GM10266 (cell line): ENCODE data around the gene GRIA2.

Experiments
- DNase-seq: peaks from one replicate; pipeline ENCODE4 v3.0.0; 2012; ENCODE audit errors: extremely low spot score
- TF ChIP-seq, protein P1 (sequence below): IDR thresholded peaks from 2 replicates; pipeline ENCODE4 v1.5.1; 2012; ENCODE audit warnings: mild to moderate bottlenecking, low read depth; ENCODE audit not compliant: control insufficient read depth, insufficient read depth; ENCODE audit errors: missing control alignments

Gene GRIA2

DNA sequence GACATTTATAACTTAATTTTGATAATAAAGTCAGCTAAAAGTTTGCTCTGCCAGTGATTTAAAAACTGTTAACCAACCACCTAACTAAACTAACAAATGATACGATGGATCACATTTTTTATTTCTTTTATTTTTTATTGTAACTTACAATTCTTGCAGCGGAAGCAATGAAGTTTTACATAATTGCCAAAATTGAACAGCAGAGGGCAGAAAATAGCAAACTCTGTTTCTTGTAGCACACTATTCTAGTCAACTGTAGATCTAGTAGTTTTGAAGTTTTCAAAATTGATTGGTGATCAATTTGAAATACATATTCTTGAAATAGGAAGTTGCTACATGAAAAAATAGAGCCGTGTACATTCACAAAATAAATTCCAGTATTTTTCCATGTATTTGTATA lies 2.8 kb upstream of the GRIA2 start:
- TF ChIP-seq, protein P1, sequence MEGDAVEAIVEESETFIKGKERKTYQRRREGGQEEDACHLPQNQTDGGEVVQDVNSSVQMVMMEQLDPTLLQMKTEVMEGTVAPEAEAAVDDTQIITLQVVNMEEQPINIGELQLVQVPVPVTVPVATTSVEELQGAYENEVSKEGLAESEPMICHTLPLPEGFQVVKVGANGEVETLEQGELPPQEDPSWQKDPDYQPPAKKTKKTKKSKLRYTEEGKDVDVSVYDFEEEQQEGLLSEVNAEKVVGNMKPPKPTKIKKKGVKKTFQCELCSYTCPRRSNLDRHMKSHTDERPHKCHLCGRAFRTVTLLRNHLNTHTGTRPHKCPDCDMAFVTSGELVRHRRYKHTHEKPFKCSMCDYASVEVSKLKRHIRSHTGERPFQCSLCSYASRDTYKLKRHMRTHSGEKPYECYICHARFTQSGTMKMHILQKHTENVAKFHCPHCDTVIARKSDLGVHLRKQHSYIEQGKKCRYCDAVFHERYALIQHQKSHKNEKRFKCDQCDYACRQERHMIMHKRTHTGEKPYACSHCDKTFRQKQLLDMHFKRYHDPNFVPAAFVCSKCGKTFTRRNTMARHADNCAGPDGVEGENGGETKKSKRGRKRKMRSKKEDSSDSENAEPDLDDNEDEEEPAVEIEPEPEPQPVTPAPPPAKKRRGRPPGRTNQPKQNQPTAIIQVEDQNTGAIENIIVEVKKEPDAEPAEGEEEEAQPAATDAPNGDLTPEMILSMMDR, result peak; percentile 36
- no peak for DNase-seq

DNA sequence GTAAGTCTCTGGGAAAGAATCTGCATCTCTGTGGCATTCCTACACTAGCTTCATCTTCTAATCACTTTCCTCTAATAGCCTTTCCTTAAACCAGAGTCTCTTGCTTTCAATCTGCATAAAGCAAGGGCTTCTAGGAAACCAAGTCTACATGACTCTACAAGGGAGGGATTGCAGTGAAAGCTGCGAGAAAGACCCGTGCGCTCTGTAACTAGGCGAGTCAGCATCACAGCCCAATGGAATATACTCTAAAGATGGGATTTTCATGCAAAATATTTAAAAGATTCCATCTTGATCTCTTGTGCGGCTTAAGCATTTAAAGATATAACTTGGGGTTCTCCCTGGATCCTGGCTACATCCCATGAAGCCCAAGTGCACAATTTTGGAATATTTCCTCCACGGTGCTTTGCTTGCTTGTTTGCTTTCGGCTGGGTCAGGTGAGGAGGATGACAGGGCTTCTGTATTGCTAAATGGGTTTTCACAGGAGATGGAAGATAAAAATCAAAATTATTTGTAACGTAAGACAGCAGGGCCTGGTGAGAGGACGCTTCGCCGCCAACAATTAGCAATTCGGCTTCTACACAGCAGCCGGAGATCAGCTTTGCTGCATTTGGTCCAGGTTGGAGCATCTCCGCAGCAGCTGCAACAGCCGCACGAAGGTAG lies 687 bp upstream of the GRIA2 start:
- DNase-seq, result no peak

DNA sequence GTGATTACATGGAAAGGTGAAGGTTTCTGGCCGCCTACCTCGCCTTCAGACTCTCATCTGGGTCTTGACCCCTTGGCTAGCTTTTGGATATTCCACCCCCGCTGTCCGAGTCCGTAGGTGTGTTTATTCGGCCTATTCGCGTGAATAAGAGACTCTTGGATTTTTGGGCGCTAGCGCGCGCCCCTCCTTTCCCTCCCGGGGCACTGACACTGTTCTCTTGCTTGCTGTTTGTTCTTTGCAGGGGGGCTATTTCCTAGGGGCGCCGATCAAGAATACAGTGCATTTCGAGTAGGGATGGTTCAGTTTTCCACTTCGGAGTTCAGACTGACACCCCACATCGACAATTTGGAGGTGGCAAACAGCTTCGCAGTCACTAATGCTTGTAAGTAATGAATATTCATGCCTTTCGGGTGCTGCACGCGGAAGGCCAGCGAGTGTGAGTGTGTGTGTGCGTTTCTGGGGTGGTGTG lies 932 bp downstream of the GRIA2 start:
- DNase-seq, result no peak
- TF ChIP-seq, protein P1, result no peak

More for the DNA sequence above, 687 bp upstream of the GRIA2 start:
- TF ChIP-seq, protein P1, result no peak

DNA sequence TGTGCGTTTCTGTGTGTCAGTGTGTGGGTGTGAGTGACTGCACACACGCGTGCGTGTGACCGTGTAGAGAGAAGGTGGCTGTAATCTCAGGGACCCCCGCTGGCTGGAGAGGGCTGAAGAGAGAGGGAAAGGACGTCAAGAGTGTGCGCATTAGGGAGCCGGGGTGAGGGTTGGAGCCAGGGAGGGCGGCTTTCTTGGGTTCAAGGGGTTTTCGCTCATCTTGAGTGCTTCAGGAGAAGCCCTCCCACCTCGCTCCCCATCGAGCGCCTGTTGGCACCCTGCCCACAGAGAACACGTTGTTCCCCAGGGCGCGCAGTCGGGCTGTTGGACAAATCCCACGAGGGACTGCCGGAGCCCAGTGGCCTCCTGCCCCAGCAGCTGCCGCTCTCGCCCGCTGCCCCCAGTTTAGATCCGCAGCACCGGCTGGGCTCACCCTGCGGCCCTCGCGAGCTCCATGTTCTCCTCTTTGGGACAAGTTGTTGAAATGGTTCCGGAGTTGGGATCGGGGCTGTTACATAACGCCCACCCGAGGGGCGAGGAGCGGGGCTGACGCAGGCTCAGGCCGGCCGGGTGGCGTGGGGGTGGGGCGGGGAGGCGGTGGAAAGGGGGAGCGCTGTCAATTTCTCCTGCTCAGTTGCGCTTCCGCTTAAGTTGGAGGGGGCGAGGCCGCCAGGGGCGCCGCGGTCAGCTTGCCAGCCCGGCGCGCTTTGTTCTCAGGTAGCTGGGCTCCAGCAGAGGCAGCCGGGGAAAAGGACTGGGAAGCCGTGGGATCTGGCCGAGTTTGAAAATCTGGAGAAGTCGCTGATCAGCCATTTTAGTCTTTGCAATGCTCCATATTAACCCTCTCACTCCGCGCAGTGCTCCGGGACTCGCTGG lies 1.6 kb downstream of the GRIA2 start:
- TF ChIP-seq, protein P1, result no peak
- no peak for DNase-seq

DNA sequence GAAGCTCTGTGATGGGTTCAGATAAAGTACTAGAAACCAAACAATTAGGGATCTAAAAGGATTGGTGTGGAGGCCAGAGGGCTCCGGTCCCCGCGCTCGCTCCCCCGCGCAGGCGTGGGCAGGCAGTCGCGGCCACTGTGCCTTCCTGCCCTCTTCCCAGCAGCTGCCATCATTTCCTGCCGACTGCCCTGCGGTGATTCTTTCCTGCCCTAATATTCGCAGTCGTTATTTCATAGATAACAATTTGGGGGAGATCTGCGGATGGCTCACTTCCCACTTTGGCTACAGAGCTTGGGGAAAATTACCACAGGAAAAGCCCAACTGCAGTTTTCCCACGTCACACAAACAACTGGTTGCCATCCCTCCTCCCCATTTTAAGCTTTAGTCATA lies 2.2 kb downstream of the GRIA2 start:
- TF ChIP-seq, protein P1, result no peak

DNA sequence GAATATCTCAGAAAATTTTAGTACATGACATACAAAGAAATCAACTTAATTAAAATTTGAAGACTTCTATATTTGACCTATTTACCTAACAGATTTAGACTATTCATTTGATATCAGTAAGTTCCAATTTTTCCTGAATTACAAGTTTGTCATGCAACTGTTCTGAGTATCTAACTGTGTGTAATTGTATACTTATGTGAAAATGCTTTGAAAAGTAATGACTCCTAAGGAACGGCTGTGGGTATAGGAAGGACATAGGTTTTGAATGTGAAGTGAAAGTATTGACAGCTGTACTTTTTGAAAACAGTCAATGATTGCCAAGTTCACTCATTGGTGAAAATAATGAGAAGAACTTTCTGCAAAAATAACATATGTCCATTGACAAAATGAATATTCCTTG lies 2.9 kb downstream of the GRIA2 start:
- TF ChIP-seq, protein P1, result no peak
- DNase-seq, result no peak

More for the DNA sequence above, 2.2 kb downstream of the GRIA2 start:
- no peak for DNase-seq

DNA sequence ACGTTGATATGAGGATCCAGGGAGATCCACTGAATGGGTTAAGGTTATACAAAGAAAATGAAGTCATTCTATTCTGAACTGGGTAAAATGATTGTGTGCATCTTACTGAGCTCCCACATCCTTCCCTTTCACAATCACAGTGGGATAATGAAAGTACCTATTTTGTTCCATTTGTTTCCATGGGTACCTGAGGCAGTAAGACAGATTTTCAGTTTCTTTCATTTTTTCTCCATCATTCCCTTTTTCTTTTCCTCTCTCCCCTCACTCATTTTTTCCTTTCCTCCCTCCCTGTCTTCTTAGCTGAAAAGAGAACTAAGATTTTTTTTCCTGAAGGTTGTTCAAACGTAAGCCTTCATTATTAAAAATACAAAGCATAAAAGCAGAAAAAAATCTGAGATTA lies 4.6 kb downstream of the GRIA2 start:
- TF ChIP-seq, protein P1, result no peak
- no peak for DNase-seq
